ENCODE measurements around the gene ASIC4. TPM values are rescaled to one million over a fixed set of nuclear protein-coding genes. Genes with fewer than 3 reads are reported as not detected.

Gene ASIC4
- total and polyA plus RNA-seq, 2 of the 13 experiments (the other 11 are each of a cell fraction or from before 2014, with no cell fraction given) = 0.03 TPM; not detected in 1

GRCh38 chr2:219571311-219572236 lies 57.3 kb downstream of the ASIC4 start, which contains the start of gene OBSL1 (continued):
- no peak for TF ChIP-seq ZNF407 (CRISPR knock-in tag; IDR thresholded peaks at IDR 0.05; ENCODE audit: not compliant biosample characterization)
- TF ChIP-seq E2F2 (CRISPR knock-in tag; IDR thresholded peaks at IDR 0.05; ENCODE audit: borderline replicate concordance) = no peak
- no peak; the same call in 1 of the 2 replicates for TF ChIP-seq AKAP8 (CRISPR knock-in tag; IDR thresholded peaks at IDR 0.05)
- no peak for TF ChIP-seq GMEB2 (CRISPR knock-in tag; IDR thresholded peaks at IDR 0.05; ENCODE audit: low read depth)
- TF ChIP-seq CEBPZ (IDR thresholded peaks at IDR 0.05; ENCODE audit: low read length) = no peak
- TF ChIP-seq ZFP82 (CRISPR knock-in tag; IDR thresholded peaks at IDR 0.05; ENCODE audit: borderline replicate concordance) = no peak
- peak; percentile 17 to 69; a peak in 3 of 4 replicates for TF ChIP-seq EP300 (IDR thresholded peaks at IDR 0.05; ENCODE audit: low read depth in 2 of 2, low read length in 2 of 2)
- TF ChIP-seq EP300 (CRISPR knock-in tag; IDR thresholded peaks at IDR 0.05; ENCODE audit: borderline replicate concordance) = peak; percentile 52; the same call in 1 of the 2 replicates
- no peak for TF ChIP-seq ZNF670 (CRISPR knock-in tag; IDR thresholded peaks at IDR 0.05; ENCODE audit: borderline replicate concordance)
- TF ChIP-seq ZNF280B (CRISPR knock-in tag; IDR thresholded peaks at IDR 0.05; ENCODE audit: borderline replicate concordance) = 0 out of 2 replicates have a peak, but pooled peaks have one; percentile 78

Data from HepG2 (cell line).